ELF-1 (cell line): ENCODE data around the gene GRIK4.
"Not testable (repeated sequence)": the region's sequence is repeated elsewhere in the genome, so short reads cannot be mapped to it uniquely, and the experiment has no call there.

ENCODE experiments used
- DNase-seq: peaks from one replicate; pipeline ENCODE4 v3.0.0-alpha.2; 2016; ENCODE audit warnings: low read depth, low spot score

GRIK4 gene

GRCh38 chr11:120606211-120607010, 94.9 kb downstream of the GRIK4 start:
- DNase-seq: no peak

- DNase-seq: no peak
Measured at GRCh38 chr11:120608061-120608460, 96.5 kb downstream of the GRIK4 start.

- DNase-seq: no peak
Measured at GRCh38 chr11:120608760-120609211, 97.2 kb downstream of the GRIK4 start.

GRCh38 chr11:120610111-120610510, 98.6 kb downstream of the GRIK4 start:
- no peak for DNase-seq

GRCh38 chr11:120611581-120611980, 100.0 kb downstream of the GRIK4 start:
- no peak for DNase-seq

GRCh38 chr11:120612513-120613263, 101.1 kb downstream of the GRIK4 start:
- peak; percentile 48 for DNase-seq

- DNase-seq: no peak
Measured at GRCh38 chr11:120613264-120614226, 102.0 kb downstream of the GRIK4 start.

- DNase-seq: no peak
Measured at GRCh38 chr11:120615391-120615790, 103.8 kb downstream of the GRIK4 start.

GRCh38 chr11:120618399-120618798, 106.9 kb downstream of the GRIK4 start:
- no peak for DNase-seq

- DNase-seq: no peak
Measured at GRCh38 chr11:120622189-120622875, 110.8 kb downstream of the GRIK4 start.

GRCh38 chr11:120624992-120625391, 113.4 kb downstream of the GRIK4 start:
- not testable (repeated sequence) for DNase-seq

- no peak for DNase-seq
Measured at GRCh38 chr11:120625565-120625964, 114.0 kb downstream of the GRIK4 start.

- no peak for DNase-seq
Measured at GRCh38 chr11:120626791-120627190, 115.2 kb downstream of the GRIK4 start.

- DNase-seq: no peak
Measured at GRCh38 chr11:120627327-120628163, 116.0 kb downstream of the GRIK4 start.

- no peak for DNase-seq
Measured at GRCh38 chr11:120629407-120630080, 118.0 kb downstream of the GRIK4 start.

- no peak for DNase-seq
Measured at GRCh38 chr11:120630122-120630521, 118.6 kb downstream of the GRIK4 start.

- DNase-seq: no peak
Measured at GRCh38 chr11:120632579-120632978, 121.0 kb downstream of the GRIK4 start.

GRCh38 chr11:120633616-120634393, 122.3 kb downstream of the GRIK4 start:
- DNase-seq: no peak

- DNase-seq: no peak
Measured at GRCh38 chr11:120634706-120635105, 123.2 kb downstream of the GRIK4 start.
